Measurements from ENCODE around the gene OPRD1.

DNA sequence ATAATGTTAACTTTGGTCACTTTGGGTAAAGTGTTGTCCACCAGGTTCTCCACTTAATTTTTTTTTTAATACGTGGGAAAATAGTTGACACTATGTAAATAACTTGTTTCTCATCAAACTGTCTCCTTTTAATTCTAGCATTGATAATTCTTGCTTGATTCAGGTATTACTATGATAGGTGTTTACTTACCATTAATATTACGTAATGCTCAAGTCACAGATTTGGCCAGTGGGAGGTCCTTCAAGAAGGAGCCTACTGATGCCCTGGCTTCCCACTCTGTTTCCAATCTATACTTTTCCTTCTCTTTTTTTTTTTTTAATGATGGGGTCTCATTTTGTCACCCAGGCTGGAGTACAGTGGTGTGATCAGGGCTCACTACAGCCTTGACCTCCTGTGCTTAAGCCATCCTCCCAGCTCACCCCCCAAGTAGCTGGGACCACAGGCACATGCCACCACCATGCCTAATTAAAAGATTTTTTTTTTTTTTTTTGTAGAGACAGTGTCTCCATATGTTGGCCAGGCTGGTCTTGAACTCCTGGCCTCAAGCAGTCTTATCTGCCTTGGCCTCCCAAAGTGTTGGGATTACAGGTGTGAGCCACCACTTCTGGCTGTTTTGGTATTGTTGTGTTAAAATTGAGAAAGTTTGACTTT, 45.3 kb upstream of the OPRD1 start:
- TF ChIP-seq, protein P1, sequence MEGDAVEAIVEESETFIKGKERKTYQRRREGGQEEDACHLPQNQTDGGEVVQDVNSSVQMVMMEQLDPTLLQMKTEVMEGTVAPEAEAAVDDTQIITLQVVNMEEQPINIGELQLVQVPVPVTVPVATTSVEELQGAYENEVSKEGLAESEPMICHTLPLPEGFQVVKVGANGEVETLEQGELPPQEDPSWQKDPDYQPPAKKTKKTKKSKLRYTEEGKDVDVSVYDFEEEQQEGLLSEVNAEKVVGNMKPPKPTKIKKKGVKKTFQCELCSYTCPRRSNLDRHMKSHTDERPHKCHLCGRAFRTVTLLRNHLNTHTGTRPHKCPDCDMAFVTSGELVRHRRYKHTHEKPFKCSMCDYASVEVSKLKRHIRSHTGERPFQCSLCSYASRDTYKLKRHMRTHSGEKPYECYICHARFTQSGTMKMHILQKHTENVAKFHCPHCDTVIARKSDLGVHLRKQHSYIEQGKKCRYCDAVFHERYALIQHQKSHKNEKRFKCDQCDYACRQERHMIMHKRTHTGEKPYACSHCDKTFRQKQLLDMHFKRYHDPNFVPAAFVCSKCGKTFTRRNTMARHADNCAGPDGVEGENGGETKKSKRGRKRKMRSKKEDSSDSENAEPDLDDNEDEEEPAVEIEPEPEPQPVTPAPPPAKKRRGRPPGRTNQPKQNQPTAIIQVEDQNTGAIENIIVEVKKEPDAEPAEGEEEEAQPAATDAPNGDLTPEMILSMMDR (IDR thresholded peaks at IDR 0.05): no peak
- no peak for TF ChIP-seq POLR2A (IDR thresholded peaks at IDR 0.05)

Measured in esophagus squamous epithelium (tissue), 4 donors.